Glomerular visceral epithelial cell (primary cell): ENCODE measurements around the gene IAH1.

Experiments used
- DNase-seq: peaks from one replicate; pipeline ENCODE4 v3.0.0-alpha.2; 2016; ENCODE audit errors: extremely low spot score

Gene IAH1

GRCh38 chr2:9474361-9475057 lies at the start of gene IAH1:
Gene IAH1 (plus strand): TSS chr2:9474551. CDS start chr2:9474567, 16 bp downstream.
- peak; percentile 51 for DNase-seq

GRCh38 chr2:9428965-9429577 lies 45.3 kb upstream of the IAH1 start:
- DNase-seq, result no peak

GRCh38 chr2:9430316-9431293 lies 43.7 kb upstream of the IAH1 start:
- no peak for DNase-seq

- no peak for DNase-seq
Measured at GRCh38 chr2:9434489-9434888, 39.9 kb upstream of the IAH1 start.

- no peak for DNase-seq
Measured at GRCh38 chr2:9439536-9439935, 34.8 kb upstream of the IAH1 start.

GRCh38 chr2:9440058-9440727 lies 34.2 kb upstream of the IAH1 start:
- no peak for DNase-seq

- DNase-seq, result no peak
Measured at GRCh38 chr2:9441556-9441955, 32.8 kb upstream of the IAH1 start.

- no peak for DNase-seq
Measured at GRCh38 chr2:9443526-9443925, 30.8 kb upstream of the IAH1 start.

GRCh38 chr2:9445089-9445488 lies 29.3 kb upstream of the IAH1 start:
- DNase-seq, result no peak

- no peak for DNase-seq
Measured at GRCh38 chr2:9451231-9451630, 23.1 kb upstream of the IAH1 start.

- no peak for DNase-seq
Measured at GRCh38 chr2:9460441-9461017, 13.8 kb upstream of the IAH1 start.

- DNase-seq, result no peak
Measured at GRCh38 chr2:9461079-9461478, 13.3 kb upstream of the IAH1 start.

- DNase-seq, result no peak
Measured at GRCh38 chr2:9462313-9462712, 12.0 kb upstream of the IAH1 start.

- no peak for DNase-seq
Measured at GRCh38 chr2:9462886-9463697, 11.3 kb upstream of the IAH1 start.

GRCh38 chr2:9463698-9464034 lies 10.7 kb upstream of the IAH1 start:
- peak; percentile 8 for DNase-seq

- no peak for DNase-seq
Measured at GRCh38 chr2:9465170-9465569, 9.2 kb upstream of the IAH1 start.

GRCh38 chr2:9466147-9466683 lies 8.1 kb upstream of the IAH1 start:
- no peak for DNase-seq

- peak; percentile 32 for DNase-seq
Measured at GRCh38 chr2:9467687-9468086, 6.7 kb upstream of the IAH1 start.

GRCh38 chr2:9471206-9471605 lies 3.1 kb upstream of the IAH1 start:
- no peak for DNase-seq

GRCh38 chr2:9472511-9472910 lies 1.8 kb upstream of the IAH1 start:
- no peak for DNase-seq
